WTC11 (cell line): ENCODE measurements around the gene ATXN10. TPM values are rescaled to one million over a fixed set of nuclear protein-coding genes. Genes with fewer than 3 reads are reported as not detected.

Experiments used
- ATAC-seq: fragments of 200-7000 bp; cut with Tn5 transposase; 2 replicates; pipeline ENCODE4 v1.10.0; 2021; ENCODE audit warnings: mild to moderate bottlenecking, moderate library complexity
- CTCF ChIA-PET: fragments of 300-600 bp; sonication (Branson Sonifier 250); formaldehyde crosslinking; loops from one replicate; lab custom pipeline; 2021; ENCODE audit warnings: antibody characterized with exemption; lab: Charles Lee
- POLR2A ChIA-PET: fragments of 350-600 bp; sonication (Branson Sonifier 250); formaldehyde crosslinking; loops from one replicate; lab custom pipeline; 2021; ENCODE audit warnings: antibody characterized with exemption; lab: Charles Lee
- DNase-seq: peaks from one replicate; pipeline ENCODE4 v3.0.0; 2021; ENCODE audit warnings: low spot score
- H3K27ac Mint-ChIP-seq: 2 replicates; pipeline ENCODE4 v1.8.0; 2021; ENCODE audit warnings: mixed read lengths
- H3K27me3 Mint-ChIP-seq: 2 replicates; pipeline ENCODE4 v1.8.0; 2021; ENCODE audit warnings: low read depth, mild to moderate bottlenecking, moderate library complexity, mixed read lengths
- H3K36me3 Mint-ChIP-seq: 2 replicates; pipeline ENCODE4 v1.8.0; 2021; ENCODE audit warnings: mixed read lengths
- H3K4me1 Mint-ChIP-seq: 2 replicates; pipeline ENCODE4 v1.8.0; 2022; ENCODE audit warnings: mixed read lengths
- H3K4me3 Mint-ChIP-seq: 2 replicates; pipeline ENCODE4 v1.8.0; 2021; ENCODE audit warnings: mild to moderate bottlenecking, moderate library complexity, mixed read lengths
- H3K9me3 Mint-ChIP-seq: 2 replicates; pipeline ENCODE4 v1.8.0; 2021; ENCODE audit warnings: mixed read lengths
- CREM ChIP-seq: sonication (generic); formaldehyde crosslinking; IDR thresholded peaks from 2 replicates; pipeline ENCODE4 v1.8.1; 2022; ENCODE audit warnings: mild to moderate bottlenecking, missing genetic modification reagents, moderate library complexity
- EMX1 ChIP-seq: fragments of 250-450 bp; sonication (Bioruptor Pico); IDR thresholded peaks from 2 replicates; pipeline ENCODE4 v1.8.0; 2021; ENCODE audit warnings: mild to moderate bottlenecking
- ERG ChIP-seq: fragments of 250-450 bp; sonication (Bioruptor Pico); IDR thresholded peaks from 2 replicates; pipeline ENCODE4 v1.8.0; 2021; ENCODE audit warnings: mild to moderate bottlenecking
- ESRRA ChIP-seq: sonication (generic); formaldehyde crosslinking; IDR thresholded peaks from 2 replicates; pipeline ENCODE4 v1.8.1; 2022; ENCODE audit warnings: mild to moderate bottlenecking, missing genetic modification reagents, borderline replicate concordance
- ETV6 ChIP-seq: sonication (generic); formaldehyde crosslinking; IDR thresholded peaks from 2 replicates; pipeline ENCODE4 v1.8.1; 2022; ENCODE audit warnings: mild to moderate bottlenecking, missing genetic modification reagents
- NFYB ChIP-seq: sonication (generic); formaldehyde crosslinking; conservative IDR thresholded peaks from 2 replicates; pipeline ENCODE4 v1.8.0; 2022; ENCODE audit warnings: low read depth, missing genetic modification reagents
- OVOL2 ChIP-seq: fragments of 250-450 bp; sonication (Bioruptor Pico); IDR thresholded peaks from 2 replicates; pipeline ENCODE4 v1.9.0; 2021; ENCODE audit warnings: mild to moderate bottlenecking, borderline replicate concordance
- SP1 ChIP-seq: sonication (generic); formaldehyde crosslinking; conservative IDR thresholded peaks from 2 replicates; pipeline ENCODE4 v1.8.1; 2022; ENCODE audit warnings: missing genetic modification reagents
- TCF7 ChIP-seq: sonication (generic); formaldehyde crosslinking; IDR thresholded peaks from 2 replicates; pipeline ENCODE4 v1.8.0; 2022; ENCODE audit warnings: mild to moderate bottlenecking, low read depth, missing genetic modification reagents, moderate library complexity
- ZNF138 ChIP-seq: sonication (generic); formaldehyde crosslinking; conservative IDR thresholded peaks from 2 replicates; pipeline ENCODE4 v1.8.1; 2022; ENCODE audit warnings: mild to moderate bottlenecking, moderate library complexity, missing genetic modification reagents
- ZNF219 ChIP-seq: sonication (generic); formaldehyde crosslinking; IDR thresholded peaks from 2 replicates; pipeline ENCODE4 v1.8.0; 2023; ENCODE audit warnings: missing genetic modification reagents, mild to moderate bottlenecking, borderline replicate concordance
- ZNF512 ChIP-seq: sonication (generic); formaldehyde crosslinking; IDR thresholded peaks from 2 replicates; pipeline ENCODE4 v1.8.1; 2022; ENCODE audit warnings: missing genetic modification reagents, borderline replicate concordance
- ZNF671 ChIP-seq: fragments of 250-450 bp; sonication (Bioruptor Pico); IDR thresholded peaks from 2 replicates; pipeline ENCODE4 v1.8.0; 2021; ENCODE audit warnings: mild to moderate bottlenecking
- ZSCAN18 ChIP-seq: fragments of 250-450 bp; sonication (Bioruptor Pico); IDR thresholded peaks from 2 replicates; pipeline ENCODE4 v2.1.2; 2022; ENCODE audit warnings: mild to moderate bottlenecking, moderate library complexity
- total RNA-seq: library from RNA; stranded (reverse); gene quantifications from 3 replicates; pipeline ENCODE4 v1.2.3, GENCODE V29; 2021
- TF ChIP-seq, protein P1 (sequence below): sonication (generic); formaldehyde crosslinking; IDR thresholded peaks from 2 replicates; pipeline ENCODE4 v1.8.0; 2022; ENCODE audit warnings: mild to moderate bottlenecking, missing genetic modification reagents
- TF ChIP-seq, protein P2 (sequence below): fragments of 250-450 bp; sonication (Bioruptor Pico); conservative IDR thresholded peaks from 2 replicates; pipeline ENCODE4 v1.9.0; 2021; ENCODE audit warnings: mild to moderate bottlenecking
- TF ChIP-seq, protein P3 (sequence below): sonication (generic); formaldehyde crosslinking; IDR thresholded peaks from 2 replicates; pipeline ENCODE4 v1.8.1; 2023; ENCODE audit warnings: mild to moderate bottlenecking, missing genetic modification reagents
- TF ChIP-seq, protein P4 (sequence below): sonication (generic); formaldehyde crosslinking; conservative IDR thresholded peaks from 2 replicates; pipeline ENCODE4 v1.8.1; 2023; ENCODE audit warnings: mild to moderate bottlenecking, low read depth, missing genetic modification reagents, moderate library complexity
- TF ChIP-seq, protein P5 (sequence below): sonication (generic); formaldehyde crosslinking; conservative IDR thresholded peaks from 2 replicates; pipeline ENCODE4 v1.8.1; 2022; ENCODE audit warnings: mild to moderate bottlenecking, missing genetic modification reagents

The ATXN10 gene
- total RNA-seq, 1 experiment from 2014 or later, result 185 TPM

GRCh38 chr22:45823336-45823735 lies 151.7 kb downstream of the ATXN10 start (continued):
- no peak for TF ChIP-seq SP1 (CRISPR knock-in tag)
- no peak for TF ChIP-seq ZNF671
- TF ChIP-seq ERG (CRISPR knock-in tag), result no peak
- no peak for TF ChIP-seq OVOL2

DNA sequence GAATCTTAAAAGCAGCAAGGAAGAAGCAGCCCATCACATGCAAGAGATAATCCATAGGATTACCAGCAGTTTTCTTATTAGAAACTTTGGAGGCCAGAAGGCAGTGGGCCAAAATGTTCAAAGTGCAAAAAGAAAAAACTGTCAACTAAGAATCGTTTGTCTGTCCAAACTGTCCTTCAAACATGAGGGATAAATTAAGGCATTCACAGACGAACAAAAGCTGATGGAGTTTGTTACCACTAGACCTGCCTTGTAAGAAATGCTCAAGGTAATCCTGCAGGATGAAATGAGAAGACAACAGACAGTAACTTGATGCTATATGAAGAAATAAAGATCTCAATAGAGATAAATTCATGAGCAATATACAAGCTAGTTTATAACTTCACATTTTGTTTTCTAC lies 154.9 kb downstream of the ATXN10 start:
- H3K36me3 Mint-ChIP-seq, result peaks cover 20% of the 10 kb centered on the region
- no peak overlapping the region for H3K4me3 Mint-ChIP-seq
- no peaks in the 10 kb centered on the region for H3K27me3 Mint-ChIP-seq
- TF ChIP-seq ZNF138 (CRISPR knock-in tag) (no peak), ETV6 (CRISPR knock-in tag) (no peak), ESRRA (CRISPR knock-in tag) (no peak), NFYB (CRISPR knock-in tag) (no peak), ZNF219 (CRISPR knock-in tag) (no peak), TCF7 (CRISPR knock-in tag) (no peak), EMX1 (CRISPR knock-in tag) (no peak), ZNF512 (CRISPR knock-in tag) (no peak), CREM (CRISPR knock-in tag) (no peak), ZSCAN18 (no peak)
- TF ChIP-seq, protein P1, sequence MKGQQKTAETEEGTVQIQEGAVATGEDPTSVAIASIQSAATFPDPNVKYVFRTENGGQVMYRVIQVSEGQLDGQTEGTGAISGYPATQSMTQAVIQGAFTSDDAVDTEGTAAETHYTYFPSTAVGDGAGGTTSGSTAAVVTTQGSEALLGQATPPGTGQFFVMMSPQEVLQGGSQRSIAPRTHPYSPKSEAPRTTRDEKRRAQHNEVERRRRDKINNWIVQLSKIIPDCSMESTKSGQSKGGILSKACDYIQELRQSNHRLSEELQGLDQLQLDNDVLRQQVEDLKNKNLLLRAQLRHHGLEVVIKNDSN (CRISPR knock-in tag), result no peak
- TF ChIP-seq, protein P2, sequence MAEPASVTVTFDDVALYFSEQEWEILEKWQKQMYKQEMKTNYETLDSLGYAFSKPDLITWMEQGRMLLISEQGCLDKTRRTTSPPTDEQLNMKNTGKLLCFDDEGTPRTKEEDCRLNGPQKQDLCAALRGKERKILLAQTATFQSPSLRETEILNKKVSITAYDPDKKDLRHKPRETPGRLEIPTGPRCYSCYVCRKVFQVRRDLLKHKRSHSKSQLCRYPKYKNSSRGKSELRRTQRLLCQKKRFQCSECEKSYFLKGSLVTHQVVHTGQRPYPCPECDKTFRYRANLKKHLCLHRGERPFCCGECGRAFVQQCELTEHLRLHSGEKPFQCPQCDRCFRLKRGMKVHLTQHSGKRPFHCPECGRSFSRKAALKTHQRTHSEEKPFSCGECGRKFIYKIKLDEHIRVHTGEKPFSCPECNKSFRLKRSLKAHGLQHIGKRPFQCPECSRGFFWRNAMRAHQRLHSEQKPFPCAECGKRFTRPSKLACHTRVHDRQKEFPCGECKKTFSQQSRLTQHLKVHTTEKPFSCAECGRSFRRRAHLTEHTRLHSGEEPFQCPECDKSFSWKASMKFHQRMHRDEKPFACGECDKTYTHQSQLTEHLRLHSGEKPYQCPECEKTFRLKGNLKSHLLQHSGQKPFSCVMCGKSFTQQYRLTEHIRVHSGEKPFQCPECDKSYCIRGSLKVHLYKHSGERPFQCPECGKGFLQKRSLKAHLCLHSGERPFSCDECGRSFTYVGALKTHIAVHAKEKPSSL (CRISPR knock-in tag), result no peak
- TF ChIP-seq, protein P3, sequence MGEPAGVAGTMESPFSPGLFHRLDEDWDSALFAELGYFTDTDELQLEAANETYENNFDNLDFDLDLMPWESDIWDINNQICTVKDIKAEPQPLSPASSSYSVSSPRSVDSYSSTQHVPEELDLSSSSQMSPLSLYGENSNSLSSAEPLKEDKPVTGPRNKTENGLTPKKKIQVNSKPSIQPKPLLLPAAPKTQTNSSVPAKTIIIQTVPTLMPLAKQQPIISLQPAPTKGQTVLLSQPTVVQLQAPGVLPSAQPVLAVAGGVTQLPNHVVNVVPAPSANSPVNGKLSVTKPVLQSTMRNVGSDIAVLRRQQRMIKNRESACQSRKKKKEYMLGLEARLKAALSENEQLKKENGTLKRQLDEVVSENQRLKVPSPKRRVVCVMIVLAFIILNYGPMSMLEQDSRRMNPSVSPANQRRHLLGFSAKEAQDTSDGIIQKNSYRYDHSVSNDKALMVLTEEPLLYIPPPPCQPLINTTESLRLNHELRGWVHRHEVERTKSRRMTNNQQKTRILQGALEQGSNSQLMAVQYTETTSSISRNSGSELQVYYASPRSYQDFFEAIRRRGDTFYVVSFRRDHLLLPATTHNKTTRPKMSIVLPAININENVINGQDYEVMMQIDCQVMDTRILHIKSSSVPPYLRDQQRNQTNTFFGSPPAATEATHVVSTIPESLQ (CRISPR knock-in tag), result no peak
- TF ChIP-seq, protein P4, sequence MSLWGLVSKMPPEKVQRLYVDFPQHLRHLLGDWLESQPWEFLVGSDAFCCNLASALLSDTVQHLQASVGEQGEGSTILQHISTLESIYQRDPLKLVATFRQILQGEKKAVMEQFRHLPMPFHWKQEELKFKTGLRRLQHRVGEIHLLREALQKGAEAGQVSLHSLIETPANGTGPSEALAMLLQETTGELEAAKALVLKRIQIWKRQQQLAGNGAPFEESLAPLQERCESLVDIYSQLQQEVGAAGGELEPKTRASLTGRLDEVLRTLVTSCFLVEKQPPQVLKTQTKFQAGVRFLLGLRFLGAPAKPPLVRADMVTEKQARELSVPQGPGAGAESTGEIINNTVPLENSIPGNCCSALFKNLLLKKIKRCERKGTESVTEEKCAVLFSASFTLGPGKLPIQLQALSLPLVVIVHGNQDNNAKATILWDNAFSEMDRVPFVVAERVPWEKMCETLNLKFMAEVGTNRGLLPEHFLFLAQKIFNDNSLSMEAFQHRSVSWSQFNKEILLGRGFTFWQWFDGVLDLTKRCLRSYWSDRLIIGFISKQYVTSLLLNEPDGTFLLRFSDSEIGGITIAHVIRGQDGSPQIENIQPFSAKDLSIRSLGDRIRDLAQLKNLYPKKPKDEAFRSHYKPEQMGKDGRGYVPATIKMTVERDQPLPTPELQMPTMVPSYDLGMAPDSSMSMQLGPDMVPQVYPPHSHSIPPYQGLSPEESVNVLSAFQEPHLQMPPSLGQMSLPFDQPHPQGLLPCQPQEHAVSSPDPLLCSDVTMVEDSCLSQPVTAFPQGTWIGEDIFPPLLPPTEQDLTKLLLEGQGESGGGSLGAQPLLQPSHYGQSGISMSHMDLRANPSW (CRISPR knock-in tag), result no peak
- TF ChIP-seq, protein P5, sequence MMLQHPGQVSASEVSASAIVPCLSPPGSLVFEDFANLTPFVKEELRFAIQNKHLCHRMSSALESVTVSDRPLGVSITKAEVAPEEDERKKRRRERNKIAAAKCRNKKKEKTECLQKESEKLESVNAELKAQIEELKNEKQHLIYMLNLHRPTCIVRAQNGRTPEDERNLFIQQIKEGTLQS (CRISPR knock-in tag), result no peak
- no peak overlapping the region for H3K27ac Mint-ChIP-seq
- no peak for ATAC-seq
- POLR2A ChIA-PET, result no interaction called here
- peaks cover 6% of the 10 kb centered on the region; the same call in 1 of the 2 replicates for H3K9me3 Mint-ChIP-seq
- DNase-seq, result no peak
- CTCF ChIA-PET, result interaction anchor here (0.6 to 1.6 kb wide), 2 partner anchors 163 to 180 kb away, joined by 3 to 4 read pairs; no protein-coding TSS in a partner anchor
- H3K4me1 Mint-ChIP-seq, result peaks cover 5% of the 10 kb centered on the region; the same call in 1 of the 2 replicates
